Neural crest cell (in vitro differentiated cells): ENCODE data around the gene TNIP3. TPM values are rescaled to one million over a fixed set of nuclear protein-coding genes. Genes with fewer than 3 reads are reported as not detected.
"Not testable (repeated sequence)": the region's sequence is repeated elsewhere in the genome, so short reads cannot be mapped to it uniquely, and the experiment has no call there.

ENCODE experiments used
- DNase-seq: peaks from one replicate; pipeline ENCODE4 v3.0.0; 2021; ENCODE audit warnings: low read depth, mixed read lengths, low spot score
- H3K27ac Mint-ChIP-seq: one replicate; pipeline ENCODE4 v1.8.0; 2021; ENCODE audit warnings: mild to moderate bottlenecking, mixed read lengths; ENCODE audit not compliant: unreplicated experiment
- H3K27me3 Mint-ChIP-seq: 2 replicates; pipeline ENCODE4 v1.8.0; 2021; ENCODE audit warnings: low read depth, mild to moderate bottlenecking, mixed read lengths
- H3K36me3 Mint-ChIP-seq: 2 replicates; pipeline ENCODE4 v1.8.0; 2021; ENCODE audit warnings: low read depth, mild to moderate bottlenecking, mixed read lengths
- H3K4me1 Mint-ChIP-seq: 2 replicates; pipeline ENCODE4 v1.8.0; 2021; ENCODE audit warnings: mixed read lengths
- H3K4me3 Mint-ChIP-seq: one replicate; pipeline ENCODE4 v1.8.0; 2021; ENCODE audit warnings: mild to moderate bottlenecking, mixed read lengths
- H3K9me3 Mint-ChIP-seq: 2 replicates; pipeline ENCODE4 v1.8.0; 2021; ENCODE audit warnings: mixed read lengths
- total RNA-seq: library from RNA; stranded (reverse); gene quantifications from 2 replicates; pipeline ENCODE4 v1.2.1, GENCODE V29; 2021
- TF ChIP-seq, protein P1 (sequence below): fragments of 200-600 bp; sonication (generic); conservative IDR thresholded peaks from 2 replicates; pipeline ENCODE4 v1.5.0; 2021; ENCODE audit warnings: antibody characterized with exemption, mild to moderate bottlenecking

TNIP3 gene
- total RNA-seq, 1 donor from 2014 or later, result not detected

DNA sequence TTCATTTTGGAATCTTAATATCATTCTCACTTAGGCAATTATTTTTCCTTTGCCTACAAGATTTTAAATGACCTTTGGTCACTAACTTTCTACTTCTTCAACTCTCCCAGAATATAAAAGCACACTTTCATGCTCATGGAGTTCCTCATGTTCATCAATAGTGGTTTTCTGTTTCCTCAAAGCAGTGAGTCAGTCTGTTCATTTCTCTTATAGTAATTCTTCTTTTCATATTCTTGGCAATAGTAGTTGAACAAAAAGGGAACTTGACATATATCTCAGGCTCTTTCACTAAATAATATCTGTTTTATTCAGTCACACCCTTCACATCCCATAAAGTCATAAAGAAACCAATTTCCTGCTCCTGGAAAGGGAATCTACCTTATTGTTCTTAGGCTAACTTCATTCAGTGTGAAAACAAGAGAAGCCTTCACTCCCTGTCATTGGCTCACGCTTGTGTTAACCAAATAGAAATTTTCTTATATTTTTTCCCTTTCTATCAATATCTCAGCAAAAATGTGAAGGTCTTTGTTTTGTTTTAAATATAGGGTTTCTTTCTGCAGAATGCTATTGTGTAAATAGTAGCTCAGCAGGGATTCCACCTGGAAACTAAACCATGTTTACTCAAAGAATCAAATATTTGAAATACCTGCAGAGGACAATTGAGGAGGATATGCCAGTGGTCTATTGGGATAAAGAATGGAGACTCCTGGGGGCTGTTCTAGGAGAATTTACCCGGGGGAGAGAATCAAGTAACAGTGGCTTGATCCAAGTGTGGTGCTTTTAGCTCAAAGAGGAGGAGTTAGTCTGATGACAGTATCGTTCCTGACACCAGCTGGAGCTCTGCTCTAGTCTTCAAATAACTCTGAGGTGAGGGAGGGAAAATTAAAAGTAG lies 13.4 kb upstream of the TNIP3 start:
- TF ChIP-seq, protein P1, sequence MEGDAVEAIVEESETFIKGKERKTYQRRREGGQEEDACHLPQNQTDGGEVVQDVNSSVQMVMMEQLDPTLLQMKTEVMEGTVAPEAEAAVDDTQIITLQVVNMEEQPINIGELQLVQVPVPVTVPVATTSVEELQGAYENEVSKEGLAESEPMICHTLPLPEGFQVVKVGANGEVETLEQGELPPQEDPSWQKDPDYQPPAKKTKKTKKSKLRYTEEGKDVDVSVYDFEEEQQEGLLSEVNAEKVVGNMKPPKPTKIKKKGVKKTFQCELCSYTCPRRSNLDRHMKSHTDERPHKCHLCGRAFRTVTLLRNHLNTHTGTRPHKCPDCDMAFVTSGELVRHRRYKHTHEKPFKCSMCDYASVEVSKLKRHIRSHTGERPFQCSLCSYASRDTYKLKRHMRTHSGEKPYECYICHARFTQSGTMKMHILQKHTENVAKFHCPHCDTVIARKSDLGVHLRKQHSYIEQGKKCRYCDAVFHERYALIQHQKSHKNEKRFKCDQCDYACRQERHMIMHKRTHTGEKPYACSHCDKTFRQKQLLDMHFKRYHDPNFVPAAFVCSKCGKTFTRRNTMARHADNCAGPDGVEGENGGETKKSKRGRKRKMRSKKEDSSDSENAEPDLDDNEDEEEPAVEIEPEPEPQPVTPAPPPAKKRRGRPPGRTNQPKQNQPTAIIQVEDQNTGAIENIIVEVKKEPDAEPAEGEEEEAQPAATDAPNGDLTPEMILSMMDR, result no peak
- Mint-ChIP-seq H3K9me3 (peaks cover 3% of the 10 kb centered on the region), H3K36me3 (no peaks in the 10 kb centered on the region), H3K27me3 (no peaks in the 10 kb centered on the region), H3K27ac (peak overlapping the region; percentile 65), H3K4me1 (no peaks in the 10 kb centered on the region), H3K4me3 (no peak overlapping the region)
- DNase-seq, result no peak

- Mint-ChIP-seq H3K36me3 (no peaks in the 10 kb centered on the region), H3K27me3 (no peaks in the 10 kb centered on the region), H3K4me3 (no peak overlapping the region), H3K4me1 (no peaks in the 10 kb centered on the region), H3K9me3 (peaks cover 3% of the 10 kb centered on the region), H3K27ac (no peak overlapping the region)
- TF ChIP-seq, protein P1, result no peak
- DNase-seq, result no peak
Observed at GRCh38 chr4:121176082-121176934, 12.2 kb upstream of the TNIP3 start.

GRCh38 chr4:121171477-121171876 lies 7.4 kb upstream of the TNIP3 start:
- H3K4me3 Mint-ChIP-seq, DNase-seq, H3K27me3 Mint-ChIP-seq, H3K27ac Mint-ChIP-seq, H3K36me3 Mint-ChIP-seq, H3K4me1 Mint-ChIP-seq, H3K9me3 Mint-ChIP-seq: not testable (repeated sequence)

DNA sequence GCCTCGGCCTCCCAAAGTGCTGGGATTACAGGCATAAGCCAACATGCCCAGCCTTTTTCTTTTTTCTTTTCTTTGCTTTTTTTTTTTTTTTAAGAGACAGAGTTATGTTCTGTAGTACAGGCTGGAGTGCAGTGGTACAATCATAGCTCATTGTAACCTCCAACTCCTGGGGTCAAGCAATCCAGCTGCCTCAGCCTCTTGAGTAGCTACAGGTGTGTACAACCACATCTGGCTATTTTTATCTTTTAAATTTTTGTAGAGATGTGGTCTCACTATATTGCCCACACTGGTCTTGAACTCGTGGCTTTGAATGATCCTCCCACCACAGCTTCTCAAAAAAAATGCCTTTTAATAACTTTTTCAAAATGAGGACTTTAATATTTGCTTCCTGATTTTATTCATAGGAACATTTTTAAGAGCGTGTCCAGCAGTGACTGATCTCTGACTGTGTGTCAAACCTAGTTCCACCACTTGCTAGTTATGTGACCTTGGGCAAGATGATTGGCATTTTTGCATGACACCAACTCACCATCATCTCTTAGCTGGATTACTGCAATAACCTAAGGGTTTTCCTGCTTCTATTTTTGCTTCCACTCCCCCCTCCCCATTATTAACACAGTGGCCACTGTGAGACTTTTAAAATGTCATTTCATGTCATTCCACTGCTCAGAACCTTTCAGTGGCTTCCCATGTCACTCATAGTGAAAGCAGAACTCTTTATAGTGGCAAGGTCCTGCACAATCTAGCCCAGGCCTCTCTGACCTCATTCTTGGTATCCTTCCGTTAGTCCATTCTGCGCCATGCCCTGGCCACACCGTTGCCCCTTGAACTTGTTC lies 4.5 kb upstream of the TNIP3 start:
- Mint-ChIP-seq H3K4me3 (no peak overlapping the region), H3K27me3 (no peaks in the 10 kb centered on the region), H3K27ac (no peak overlapping the region), H3K36me3 (no peaks in the 10 kb centered on the region), H3K9me3 (no peaks in the 10 kb centered on the region), H3K4me1 (no peaks in the 10 kb centered on the region)
- DNase-seq, result no peak
- TF ChIP-seq, protein P1, result no peak

- H3K4me3 Mint-ChIP-seq, result no peak overlapping the region
- H3K36me3 Mint-ChIP-seq, result no peaks in the 10 kb centered on the region
- H3K27me3 Mint-ChIP-seq, result no peaks in the 10 kb centered on the region
- TF ChIP-seq, protein P1, result no peak
- no peaks in the 10 kb centered on the region for H3K9me3 Mint-ChIP-seq
- no peak overlapping the region for H3K27ac Mint-ChIP-seq
- no peaks in the 10 kb centered on the region for H3K4me1 Mint-ChIP-seq
- no peak for DNase-seq
Observed at GRCh38 chr4:121166976-121167375, 2.9 kb upstream of the TNIP3 start.
